ENCODE results near the gene APBA1.
"Not testable (repeated sequence)": the region's sequence is repeated elsewhere in the genome, so short reads cannot be mapped to it uniquely, and the experiment has no call there.

- TF ChIP-seq POLR2A, CTCF, POLR2AphosphoS5 (IDR thresholded peaks at IDR 0.05): not testable (repeated sequence)
These were observed 262.2 kb downstream of the APBA1 start for GRCh38 chr9:69409936-69410335.

Measured in suprapubic skin (tissue), 4 donors.